HG03469 (cell line): Measurements from ENCODE around the gene AIFM3.
"Not testable (repeated sequence)": the region's sequence is repeated elsewhere in the genome, so short reads cannot be mapped to it uniquely, and the experiment has no call there.

Source experiments
- ATAC-seq: cut with Tn5 transposase; IDR thresholded peaks from one replicate; pipeline ENCODE4 v1.9.1; 2021; ENCODE audit warnings: mild to moderate bottlenecking, moderate library complexity, moderate number of reproducible peaks; ENCODE audit not compliant: unreplicated experiment

AIFM3 gene

GRCh38 chr22:20957102-20957682, 9.9 kb upstream of the AIFM3 start:
- no peak for ATAC-seq

GRCh38 chr22:20957683-20958431, 9.2 kb upstream of the AIFM3 start:
- no peak for ATAC-seq

GRCh38 chr22:20959578-20960461, 7.2 kb upstream of the AIFM3 start:
- no peak for ATAC-seq

GRCh38 chr22:20960609-20961008, 6.4 kb upstream of the AIFM3 start:
- ATAC-seq = no peak

- no peak for ATAC-seq
These were observed 4.5 kb upstream of the AIFM3 start for GRCh38 chr22:20962491-20962945.

- no peak for ATAC-seq
These were observed 3.6 kb upstream of the AIFM3 start for GRCh38 chr22:20963201-20964052.

GRCh38 chr22:20964090-20964798, 2.8 kb upstream of the AIFM3 start:
- ATAC-seq = no peak

- no peak for ATAC-seq
These were observed 2.3 kb upstream of the AIFM3 start for GRCh38 chr22:20964799-20965103.

- ATAC-seq = no peak
These were observed 1.8 kb upstream of the AIFM3 start for GRCh38 chr22:20965104-20965887.

- ATAC-seq = no peak
These were observed 883 bp upstream of the AIFM3 start for GRCh38 chr22:20965888-20966855.

GRCh38 chr22:20967697-20968211, 699 bp downstream of the AIFM3 start:
- ATAC-seq = no peak

- no peak for ATAC-seq
These were observed 1.4 kb downstream of the AIFM3 start for GRCh38 chr22:20968281-20968977.

GRCh38 chr22:20970939-20971657, 4.0 kb downstream of the AIFM3 start:
- no peak for ATAC-seq

GRCh38 chr22:20972014-20972694, 5.1 kb downstream of the AIFM3 start:
- not testable (repeated sequence) for ATAC-seq

- no peak for ATAC-seq
These were observed 6.0 kb downstream of the AIFM3 start for GRCh38 chr22:20972933-20973577.
